Progenitor cell of endocrine pancreas (in vitro differentiated cells): ENCODE results near the gene CNNM2. TPM values are rescaled to one million over a fixed set of nuclear protein-coding genes. Genes with fewer than 3 reads are reported as not detected.

Experiments used
- DNase-seq: peaks from one replicate; pipeline ENCODE4 v3.0.0; 2021; ENCODE audit warnings: low spot score; ENCODE audit not compliant: unreplicated experiment
- H3K27ac Mint-ChIP-seq: 2 replicates; pipeline ENCODE4 v1.8.0; 2021; ENCODE audit warnings: mild to moderate bottlenecking, moderate library complexity, mixed read lengths
- H3K27me3 Mint-ChIP-seq: 2 replicates; pipeline ENCODE4 v1.8.0; 2021; ENCODE audit warnings: mixed read lengths
- H3K36me3 Mint-ChIP-seq: 2 replicates; pipeline ENCODE4 v1.8.0; 2022; ENCODE audit warnings: mixed read lengths; ENCODE audit not compliant: insufficient read depth
- H3K4me1 Mint-ChIP-seq: 2 replicates; pipeline ENCODE4 v1.8.0; 2021; ENCODE audit warnings: low read depth, mixed read lengths
- H3K4me3 Mint-ChIP-seq: 2 replicates; pipeline ENCODE4 v1.8.0; 2021; ENCODE audit warnings: low read depth, mild to moderate bottlenecking, moderate library complexity, mixed read lengths
- H3K9me3 Mint-ChIP-seq: 2 replicates; pipeline ENCODE4 v1.8.0; 2021; ENCODE audit warnings: low read depth, mixed read lengths
- CTCF ChIP-seq: fragments of 200-600 bp; sonication (generic); IDR thresholded peaks from one replicate; pipeline ENCODE4 v1.5.0; 2021; ENCODE audit warnings: antibody characterized with exemption, mild to moderate bottlenecking; ENCODE audit not compliant: unreplicated experiment
- total RNA-seq: library from RNA; stranded (reverse); gene quantifications from 2 replicates; pipeline ENCODE4 v1.2.1, GENCODE V29; 2021

CNNM2 gene
- total RNA-seq, 1 donor from 2014 or later = 14.5 TPM

GRCh38 chr10:103078676-103079075, 160.6 kb downstream of the CNNM2 start:
- Mint-ChIP-seq H3K27ac (no peak overlapping the region), H3K9me3 (no peaks in the 10 kb centered on the region)

GRCh38 chr10:103079100-103079499, 161.0 kb downstream of the CNNM2 start:
- Mint-ChIP-seq H3K9me3 (no peaks in the 10 kb centered on the region), H3K27ac (no peak overlapping the region), H3K4me3 (no peak overlapping the region), H3K27me3 (no peaks in the 10 kb centered on the region), H3K36me3 (peaks cover 12% of the 10 kb centered on the region), H3K4me1 (peaks cover 4% of the 10 kb centered on the region)
- no peak for DNase-seq
- no peak for TF ChIP-seq CTCF

More at GRCh38 chr10:103078676-103079075, 160.6 kb downstream of the CNNM2 start:
- H3K27me3 Mint-ChIP-seq = no peaks in the 10 kb centered on the region
- H3K4me3 Mint-ChIP-seq = no peak overlapping the region
- DNase-seq = no peak
- peaks cover 12% of the 10 kb centered on the region for H3K36me3 Mint-ChIP-seq
- no peak for TF ChIP-seq CTCF
- peaks cover 4% of the 10 kb centered on the region for H3K4me1 Mint-ChIP-seq

GRCh38 chr10:103079946-103080345, 161.9 kb downstream of the CNNM2 start:
- H3K27me3 Mint-ChIP-seq = no peaks in the 10 kb centered on the region
- no peak for DNase-seq
- H3K4me1 Mint-ChIP-seq = peaks cover 4% of the 10 kb centered on the region
- TF ChIP-seq CTCF = no peak
- H3K4me3 Mint-ChIP-seq = no peak overlapping the region
- no peaks in the 10 kb centered on the region for H3K9me3 Mint-ChIP-seq
- H3K27ac Mint-ChIP-seq = no peak overlapping the region
- peaks cover 12% of the 10 kb centered on the region for H3K36me3 Mint-ChIP-seq

GRCh38 chr10:103080891-103081581, 162.9 kb downstream of the CNNM2 start:
- peaks cover 4% of the 10 kb centered on the region for H3K4me1 Mint-ChIP-seq
- H3K4me3 Mint-ChIP-seq = no peak overlapping the region
- H3K27ac Mint-ChIP-seq = no peak overlapping the region
- H3K27me3 Mint-ChIP-seq = no peaks in the 10 kb centered on the region
- H3K36me3 Mint-ChIP-seq = peaks cover 14% of the 10 kb centered on the region
- no peak for DNase-seq
- TF ChIP-seq CTCF = no peak
- no peaks in the 10 kb centered on the region for H3K9me3 Mint-ChIP-seq

GRCh38 chr10:103082683-103083082, 164.6 kb downstream of the CNNM2 start:
- H3K9me3 Mint-ChIP-seq = no peaks in the 10 kb centered on the region
- H3K4me3 Mint-ChIP-seq = no peak overlapping the region
- peaks cover 13% of the 10 kb centered on the region for H3K36me3 Mint-ChIP-seq
- H3K27ac Mint-ChIP-seq = no peak overlapping the region
- no peak for TF ChIP-seq CTCF
- no peak for DNase-seq
- H3K4me1 Mint-ChIP-seq = peaks cover 1% of the 10 kb centered on the region
- H3K27me3 Mint-ChIP-seq = no peaks in the 10 kb centered on the region
